Neural progenitor cell (in vitro differentiated cells): ENCODE results near the gene TBCD. TPM values are rescaled to one million over a fixed set of nuclear protein-coding genes. Genes with fewer than 3 reads are reported as not detected.

Source experiments
- DNase-seq: peaks from one replicate; pipeline ENCODE4 v3.0.0-alpha.2; 2016; ENCODE audit warnings: low spot score
- H2AFZ ChIP-seq: fragments of 200-600 bp; sonication (generic); replicated peaks from 2 replicates; pipeline ENCODE4 v1.6.1; 2016; ENCODE audit warnings: antibody characterized with exemption
- H3F3A ChIP-seq: fragments of 200-600 bp; sonication (generic); 2 replicates; pipeline ENCODE4 v1.6.1; 2016; ENCODE audit warnings: antibody characterized with exemption, low read depth
- H3K27ac ChIP-seq: fragments of 200-600 bp; sonication (generic); 2 replicates; pipeline ENCODE4 v1.5.1; 2016; ENCODE audit warnings: mild to moderate bottlenecking
- H3K27me3 ChIP-seq: fragments of 200-600 bp; sonication (generic); 2 replicates; pipeline ENCODE4 v1.6.1; 2016; ENCODE audit warnings: mild to moderate bottlenecking, moderate library complexity
- H3K36me3 ChIP-seq: fragments of 200-600 bp; sonication (generic); 2 replicates; pipeline ENCODE4 v1.5.1; 2016
- H3K4me1 ChIP-seq: fragments of 200-600 bp; sonication (generic); 2 replicates; pipeline ENCODE4 v1.6.1; 2016; ENCODE audit warnings: mixed run types
- H3K4me2 ChIP-seq: fragments of 200-600 bp; sonication (generic); 2 replicates; pipeline ENCODE4 v1.6.1; 2016
- H3K4me3 ChIP-seq: fragments of 200-600 bp; sonication (generic); 2 replicates; pipeline ENCODE4 v1.5.1; 2016
- H3K79me2 ChIP-seq: fragments of 200-600 bp; sonication (generic); 2 replicates; pipeline ENCODE4 v1.6.1; 2016; ENCODE audit warnings: low read depth
- H3K9ac ChIP-seq: fragments of 200-600 bp; sonication (generic); 2 replicates; pipeline ENCODE4 v1.6.1; 2016
- H3K9me3 ChIP-seq: fragments of 200-600 bp; sonication (generic); 2 replicates; pipeline ENCODE4 v1.5.1; 2016; ENCODE audit warnings: low read depth
- H4K20me1 ChIP-seq: fragments of 200-600 bp; sonication (generic); 2 replicates; pipeline ENCODE4 v1.6.1; 2016; ENCODE audit warnings: low read depth
- H3K27ac Mint-ChIP-seq: 3 replicates; pipeline ENCODE4 v1.8.0; 2021; ENCODE audit warnings: mixed read lengths
- H3K27me3 Mint-ChIP-seq: 2 replicates; pipeline ENCODE4 v1.8.0; 2022; ENCODE audit warnings: low read depth, mild to moderate bottlenecking, inconsistent platforms, moderate library complexity, mixed read lengths; ENCODE audit not compliant: insufficient read depth
- H3K36me3 Mint-ChIP-seq: 3 replicates; pipeline ENCODE4 v1.8.0; 2021; ENCODE audit warnings: mixed read lengths
- H3K4me1 Mint-ChIP-seq: 3 replicates; pipeline ENCODE4 v1.8.0; 2021; ENCODE audit warnings: mixed read lengths
- H3K4me3 Mint-ChIP-seq: 3 replicates; pipeline ENCODE4 v1.8.0; 2021; ENCODE audit warnings: mild to moderate bottlenecking, moderate library complexity, mixed read lengths
- H3K9me3 Mint-ChIP-seq: 3 replicates; pipeline ENCODE4 v1.8.0; 2020; ENCODE audit warnings: mixed read lengths
- CTCF ChIP-seq: fragments of 200-600 bp; sonication (generic); IDR thresholded peaks from 2 replicates; pipeline ENCODE4 v1.5.1; 2017; ENCODE audit warnings: antibody characterized with exemption, mild to moderate bottlenecking
- EZH2 ChIP-seq: fragments of 200-600 bp; sonication (generic); IDR thresholded peaks from 2 replicates; pipeline ENCODE4 v1.6.1; 2017; ENCODE audit warnings: antibody characterized with exemption, mild to moderate bottlenecking, moderate library complexity
- EZH2phosphoT487 ChIP-seq: fragments of 200-600 bp; sonication (generic); IDR thresholded peaks from 2 replicates; pipeline ENCODE4 v1.6.1; 2017; ENCODE audit warnings: antibody characterized with exemption
- total RNA-seq: library from RNA; depleted of rRNA; stranded (reverse); fragments of >200 nt; gene quantifications from 2 replicates; pipeline ENCODE4 v1.2.3, GENCODE V29; 2015; ENCODE audit warnings: low replicate concordance

The TBCD gene
- total RNA-seq, 1 donor from 2014 or later = 76.4 TPM

GRCh38 chr17:82940226-82941020 is 188.6 kb downstream of the TBCD start:
- Histone ChIP-seq H3K36me3 (peaks cover 2% of the 10 kb centered on the region), H3K79me2 (no peaks in the 10 kb centered on the region)
- TF ChIP-seq EZH2 = no peak
- no peak for TF ChIP-seq EZH2phosphoT487
- no peak for TF ChIP-seq CTCF

DNA sequence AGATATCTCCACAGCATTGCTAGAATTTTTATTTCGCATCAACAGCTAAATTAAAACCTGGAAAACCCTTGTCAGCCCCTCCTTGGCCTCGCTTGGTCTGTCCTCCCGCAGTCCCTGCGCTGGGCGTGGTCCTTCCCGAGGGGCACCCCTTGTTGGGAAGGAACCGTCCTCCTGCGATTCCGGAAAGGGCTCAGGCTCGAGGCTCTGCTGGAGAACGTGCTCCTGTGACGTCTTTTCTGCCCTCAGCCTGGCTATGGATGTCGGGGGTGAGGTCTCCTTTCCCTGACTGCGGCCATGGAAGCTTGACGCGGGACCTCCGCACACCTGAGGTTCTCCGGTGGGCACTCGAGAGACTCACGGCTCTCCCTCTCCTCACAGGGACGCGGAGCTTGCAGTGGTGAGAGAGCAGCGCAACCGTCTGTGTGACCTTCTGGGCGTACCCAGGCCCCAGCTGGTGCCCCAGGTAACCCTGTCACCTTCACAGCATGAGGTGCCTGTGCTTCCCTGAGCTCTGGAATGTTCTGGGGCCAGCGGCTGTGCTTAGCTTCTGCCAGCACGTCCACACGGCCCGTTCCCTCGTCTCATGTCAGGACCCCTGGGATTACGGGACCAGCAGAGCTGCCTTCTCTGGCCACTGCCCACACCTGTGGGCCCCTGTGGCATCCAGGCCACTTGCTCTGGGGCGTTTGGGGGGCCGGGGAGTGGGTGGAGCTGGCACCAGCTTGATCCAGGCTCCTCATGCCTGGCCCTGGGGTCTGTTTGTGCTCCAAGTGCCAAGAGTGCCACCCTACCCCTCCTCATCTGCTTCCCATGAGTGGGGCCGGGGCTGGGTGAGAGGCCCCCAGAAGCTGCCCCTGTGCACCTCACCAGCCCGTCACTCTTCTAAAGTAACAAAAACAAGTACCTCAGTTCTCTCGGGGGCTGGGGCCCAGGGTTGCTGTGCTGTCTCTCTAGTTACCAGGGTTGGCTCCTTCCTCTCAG is 189.4 kb downstream of the TBCD start:
- no peaks in the 10 kb centered on the region for H3K79me2 ChIP-seq
- peaks cover 32% of the 10 kb centered on the region for H3K9me3 Mint-ChIP-seq
- peaks cover 18% of the 10 kb centered on the region for H3K9me3 ChIP-seq
- H3K4me1 Mint-ChIP-seq = no peaks in the 10 kb centered on the region
- no peaks in the 10 kb centered on the region for H3K27me3 Mint-ChIP-seq
- H3K9ac ChIP-seq = no peak overlapping the region
- no peaks in the 10 kb centered on the region for H3F3A ChIP-seq
- peaks cover 11% of the 10 kb centered on the region for H3K36me3 ChIP-seq
- H3K4me1 ChIP-seq = peaks cover 2% of the 10 kb centered on the region
- peaks cover 66% of the 10 kb centered on the region for H3K36me3 Mint-ChIP-seq
- H4K20me1 ChIP-seq = peaks cover 2% of the 10 kb centered on the region
- no peak overlapping the region for H2AFZ ChIP-seq
- H3K4me2 ChIP-seq = no peak overlapping the region
- no peak for TF ChIP-seq EZH2
- no peak for TF ChIP-seq CTCF
- no peak for TF ChIP-seq EZH2phosphoT487
- H3K27me3 ChIP-seq = no peaks in the 10 kb centered on the region
- H3K27ac Mint-ChIP-seq = no peak overlapping the region
- H3K27ac ChIP-seq = no peak overlapping the region
- no peak overlapping the region for H3K4me3 ChIP-seq
- no peak for DNase-seq
- no peak overlapping the region for H3K4me3 Mint-ChIP-seq

More at GRCh38 chr17:82940226-82941020, 188.6 kb downstream of the TBCD start:
- Mint-ChIP-seq H3K36me3 (peaks cover 58% of the 10 kb centered on the region), H3K9me3 (peaks cover 24% of the 10 kb centered on the region), H3K4me3 (no peak overlapping the region), H3K27me3 (no peaks in the 10 kb centered on the region), H3K27ac (no peak overlapping the region), H3K4me1 (peaks cover 4% of the 10 kb centered on the region)
- Histone ChIP-seq H3K4me1 (peaks cover 7% of the 10 kb centered on the region), H3K9ac (no peak overlapping the region), H3K4me3 (no peak overlapping the region), H3K4me2 (no peak overlapping the region), H3K27ac (no peak overlapping the region), H3K27me3 (no peaks in the 10 kb centered on the region), H2AFZ (no peak overlapping the region), H4K20me1 (peaks cover 6% of the 10 kb centered on the region), H3F3A (no peaks in the 10 kb centered on the region), H3K9me3 (peaks cover 11% of the 10 kb centered on the region)
- DNase-seq = no peak

DNA sequence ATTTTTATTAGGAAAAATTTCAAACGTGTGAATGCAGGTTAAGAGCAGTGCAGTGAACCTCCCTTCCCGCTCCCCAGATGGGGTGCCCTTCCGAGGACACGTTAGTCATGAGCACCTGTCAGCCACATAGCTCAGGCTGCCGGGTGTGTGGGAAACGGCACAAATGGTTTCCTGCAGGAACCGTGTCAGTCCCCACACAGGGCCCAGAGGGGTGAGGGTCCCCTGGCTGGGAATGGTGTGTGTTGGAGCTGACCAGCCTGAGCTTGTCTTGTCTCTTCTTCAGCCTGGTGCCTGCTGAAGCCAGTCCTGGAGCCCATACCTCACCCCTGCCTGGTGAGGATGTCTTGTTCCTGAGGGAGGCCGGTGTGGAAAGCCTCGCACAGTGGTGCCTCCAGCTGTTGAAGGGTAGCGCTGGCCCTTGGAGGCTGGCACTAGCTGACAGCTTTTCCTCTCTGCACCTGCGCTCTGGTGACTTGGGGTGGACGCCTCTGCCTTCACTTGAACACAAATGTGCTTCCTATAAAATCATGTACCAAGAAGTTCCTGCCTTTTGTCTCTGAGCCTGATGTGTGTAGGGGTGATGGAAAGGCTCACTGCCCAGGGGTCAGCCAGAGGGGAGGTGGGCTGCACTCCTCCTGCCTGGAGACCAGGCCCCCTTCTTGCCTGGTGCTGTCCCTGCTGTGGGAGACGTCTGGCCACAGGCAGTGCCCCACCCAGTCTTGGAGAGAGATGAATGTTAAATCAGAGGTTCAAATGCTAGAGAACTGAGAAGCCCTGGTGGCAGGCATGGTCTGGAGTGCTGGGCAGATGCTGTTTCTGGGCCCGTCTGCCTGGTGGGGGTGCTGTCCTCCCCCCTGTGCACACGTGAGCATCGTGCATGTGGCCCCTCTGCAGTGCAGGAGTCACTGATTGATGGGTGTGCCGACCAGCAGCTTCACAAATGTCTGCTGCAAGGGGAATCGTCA is 190.6 kb downstream of the TBCD start:
- no peaks in the 10 kb centered on the region for H4K20me1 ChIP-seq
- H3K9me3 Mint-ChIP-seq = peaks cover 37% of the 10 kb centered on the region
- no peak overlapping the region for H2AFZ ChIP-seq
- no peak overlapping the region for H3K9ac ChIP-seq
- no peaks in the 10 kb centered on the region for H3K79me2 ChIP-seq
- H3K27me3 Mint-ChIP-seq = peaks cover under 1% of the 10 kb centered on the region
- H3F3A ChIP-seq = no peaks in the 10 kb centered on the region
- peaks cover 69% of the 10 kb centered on the region for H3K36me3 Mint-ChIP-seq
- no peaks in the 10 kb centered on the region for H3K27me3 ChIP-seq
- peaks cover 18% of the 10 kb centered on the region for H3K9me3 ChIP-seq
- TF ChIP-seq EZH2phosphoT487 (no peak), EZH2 (no peak), CTCF (no peak)
- H3K27ac ChIP-seq = no peak overlapping the region
- no peak overlapping the region for H3K4me3 ChIP-seq
- no peak overlapping the region for H3K4me3 Mint-ChIP-seq
- peaks cover 11% of the 10 kb centered on the region for H3K36me3 ChIP-seq
- no peak for DNase-seq
- H3K4me1 ChIP-seq = no peaks in the 10 kb centered on the region
- H3K4me1 Mint-ChIP-seq = no peaks in the 10 kb centered on the region
- H3K4me2 ChIP-seq = no peak overlapping the region
- no peak overlapping the region for H3K27ac Mint-ChIP-seq
